Esophagus squamous epithelium (tissue), 5 donors: ENCODE data around the gene RILPL1. TPM values are rescaled to one million over a fixed set of nuclear protein-coding genes. Genes with fewer than 3 reads are reported as not detected.

Experiments used
- DNase-seq: peaks from one replicate; lab custom pipeline; 2025; lab: John Stamatoyannopoulos, UW
- H3K27ac ChIP-seq, 4 donors: fragments of 200-600 bp; sonication (generic); one replicate each; pipeline ENCODE4 v1.5.1; 2016 to 2019; ENCODE audit warnings: mild to moderate bottlenecking in 1 of 4
- H3K27me3 ChIP-seq, 4 donors: fragments of 200-600 bp; sonication (generic); 1 replicate in 3 of 4; 2 replicates in 1 of 4; pipeline versions ENCODE4 v1.5.1 to v1.6.0; 2017 to 2021; ENCODE audit warnings: antibody characterized with exemption in 1 of 4
- H3K36me3 ChIP-seq, 3 donors: fragments of 200-600 bp; sonication (generic); one replicate each; pipeline ENCODE4 v1.5.1; 2016 to 2019
- H3K4me1 ChIP-seq, 3 donors: fragments of 200-600 bp; sonication (generic); one replicate each; pipeline ENCODE4 v1.5.1; 2017 to 2019
- H3K4me3 ChIP-seq, 4 donors: fragments of 200-600 bp; sonication (generic); 1 replicate in 3 of 4; 2 replicates in 1 of 4; pipeline ENCODE4 v1.5.1; 2016 to 2019; ENCODE audit warnings: mild to moderate bottlenecking in 2 of 4, moderate library complexity in 1 of 4
- H3K9me3 ChIP-seq, 3 donors: fragments of 200-600 bp; sonication (generic); one replicate each; pipeline ENCODE4 v1.5.1; 2016 to 2019
- CTCF ChIP-seq, 6 experiments: fragments of 450-650 bp in 4 of 6; fragments of 200-600 bp in 2 of 6; sonication (generic) in 2 of 6; IDR thresholded peaks; one replicate each; pipeline ENCODE4 v1.5.1; 2016 to 2019; ENCODE audit warnings: antibody characterized with exemption in 6 of 6, mild to moderate bottlenecking in 4 of 6, moderate library complexity in 4 of 6
- POLR2A ChIP-seq, 4 donors: fragments of 450-650 bp; IDR thresholded peaks; one replicate each; pipeline ENCODE4 v1.6.1; 2017; ENCODE audit warnings: antibody characterized with exemption in 4 of 4, mild to moderate bottlenecking in 4 of 4, moderate library complexity in 3 of 4
- WGBS, 2 donors: methylation state at CpG; one replicate each; pipeline ENCODE4 v1.1.5; 2018; 5-methylcytosine and 5-hydroxymethylcytosine counted together
- intact Hi-C: fragments of 100-400 bp; cut with DNase I; formaldehyde crosslinking; loops from one replicate; pipeline ENCODE4 v1.15.0; 2022
- small RNA-seq, 4 donors: library from RNA; depleted of rRNA; stranded (forward); fragments of <200 nt; gene quantifications; one replicate each; pipeline ENCODE3, GENCODE V24; 2016
- total RNA-seq, 4 donors: library from RNA; depleted of rRNA; stranded (reverse); fragments of >200 nt; gene quantifications; one replicate each; pipeline ENCODE4 v1.1.0, GENCODE V29; 2016
- donor health status: DM: yes; HTN: yes; CAD: no.

Gene RILPL1
- total RNA-seq, 4 donors from 2014 or later = 4.6 to 14.5 (median 7.0) TPM

GRCh38 chr12:123427036-123427769 lies 106.3 kb downstream of the RILPL1 start:
- Histone ChIP-seq H3K36me3 (peaks cover 7 to 61% (median 8%) of the 10 kb centered on the region in 3 donors), H3K4me1 (peaks cover 0 to 8% (median 2%) of the 10 kb centered on the region in 3 donors), H3K27me3 (no peaks in the 10 kb centered on the region), H3K9me3 (no peaks in the 10 kb centered on the region), H3K4me3 (no peak overlapping the region), H3K27ac (no peak overlapping the region)
- whole genome bisulfite sequencing, 2 donors = 84 to 89% methylated on average over 5 to 7 of the region's 8 CpGs
- no peak for DNase-seq
- intact Hi-C loops = no loop called here
- TF ChIP-seq POLR2A (IDR thresholded peaks at IDR 0.05) = no peak
- TF ChIP-seq CTCF (IDR thresholded peaks at IDR 0.05) = no peak

DNA sequence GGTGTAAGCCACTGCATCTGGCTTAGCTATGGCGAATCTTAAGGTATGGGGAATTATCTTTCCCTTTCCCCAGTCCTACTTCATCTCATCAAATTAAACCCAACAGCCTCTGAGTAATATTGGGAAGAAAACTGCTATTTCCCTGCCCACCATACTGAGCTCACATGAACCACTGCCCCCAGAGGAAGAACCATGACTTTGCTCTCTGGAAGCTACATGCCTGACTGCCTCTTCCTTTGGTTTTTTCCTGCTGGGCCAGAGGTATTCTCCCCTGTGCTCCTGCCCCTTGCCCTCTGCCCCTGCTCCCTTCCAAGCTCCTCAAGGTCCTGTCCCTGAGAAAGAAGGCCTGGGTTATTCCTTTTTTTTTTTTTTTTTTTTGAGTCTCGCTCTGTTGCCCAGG lies 112.2 kb downstream of the RILPL1 start:
- TF ChIP-seq POLR2A (IDR thresholded peaks at IDR 0.05) = no peak
- no peak for TF ChIP-seq CTCF (IDR thresholded peaks at IDR 0.05)
- no peaks in the 10 kb centered on the region for H3K9me3 ChIP-seq
- no peak for DNase-seq
- H3K4me1 ChIP-seq = no peaks in the 10 kb centered on the region
- no peak overlapping the region for H3K27ac ChIP-seq
- H3K27me3 ChIP-seq = no peaks in the 10 kb centered on the region
- H3K36me3 ChIP-seq = peaks cover 0 to 67% (median 10%) of the 10 kb centered on the region in 3 donors
- WGBS, 2 donors = 91 to 100% methylated on average over 1 to 2 of the region's 2 CpGs
- intact Hi-C loops = no loop called here
- H3K4me3 ChIP-seq = no peak overlapping the region

Small RNAs within 50 kb of the gene (small RNA-seq; reads per million reads assigned to genes)
- 0 reads per million in 4 donors for gene AC145423.2
- 0 reads per million in 4 donors for gene MIR3908

Other genes starting within 250 kb of the RILPL1 start
- 10 to 100 TPM; 16.8 to 26.1 (median 23.0) TPM for gene SBNO1, start 168.9 kb downstream of the RILPL1 start, total RNA-seq
- 10 to 100 TPM; 54.8 to 69.1 (median 68.4) TPM for gene KMT5A, start 149.6 kb downstream of the RILPL1 start, total RNA-seq
- 1 to 10 TPM; 1.3 to 5.7 (median 3.7) TPM for gene RILPL2, start 97.0 kb downstream of the RILPL1 start, total RNA-seq
- gene SNRNP35, start 75.6 kb downstream of the RILPL1 start, total RNA-seq = 10 to 100 TPM; 12.3 to 21.6 (median 13.7) TPM
- gene TMED2, start 50.8 kb upstream of the RILPL1 start, total RNA-seq = 100 to 1,000 TPM; 123 to 179 (median 146) TPM
- gene DDX55, start 68.4 kb upstream of the RILPL1 start, total RNA-seq = 10 to 100 TPM; 18.7 to 28.3 (median 20.3) TPM
- gene EIF2B1, start 100.0 kb upstream of the RILPL1 start, total RNA-seq = 100 to 1,000 TPM in 3 of 4 donors, 10 to 100 TPM in 1; 79.3 to 123 (median 104) TPM
- gene GTF2H3, start 100.1 kb upstream of the RILPL1 start, total RNA-seq = 10 to 100 TPM; 20.6 to 50.2 (median 26.1) TPM
- gene TCTN2, start 137.4 kb upstream of the RILPL1 start, total RNA-seq = 1 to 10 TPM; 3.0 to 5.9 (median 3.2) TPM
- gene ATP6V0A2, start 178.6 kb upstream of the RILPL1 start, total RNA-seq = 10 to 100 TPM; 11.8 to 27.5 (median 15.5) TPM
- not detected for gene DNAH10, start 228.6 kb upstream of the RILPL1 start, total RNA-seq